ENCODE data around the gene DPM2.

DPM2 gene

GRCh38 chr9:127903557-127904475 is 33.8 kb downstream of the DPM2 start:
- no peak overlapping the region for H3K4me3 ChIP-seq (replicated peaks in 1 of 2; ENCODE audit: low read depth in 2 of 2, low read length in 2 of 2)
- no peak for TF ChIP-seq CTCF (IDR thresholded peaks at IDR 0.05; ENCODE audit: low read depth, low read length)
- peak in 1 of 2 donors; percentile 48 for DNase-seq (ENCODE audit: low read depth in 2 of 2)

- peak within 1 kb of the TSS; percentile 92 to 94 for H3K4me3 ChIP-seq (replicated peaks in 1 of 2; ENCODE audit: low read depth in 2 of 2, low read length in 2 of 2)
- peak; percentile 63 to 88 for DNase-seq (ENCODE audit: low read depth in 2 of 2)
- no peak for TF ChIP-seq CTCF (IDR thresholded peaks at IDR 0.05; ENCODE audit: low read depth, low read length)
These were observed 38.3 kb downstream of the DPM2 start, which contains the start of gene ST6GALNAC6 for GRCh38 chr9:127899128-127899943. ST6GALNAC6 (minus strand) TSS chr9:127899603; CDS start chr9:127897981, 1,622 bp downstream.

- H3K4me3 ChIP-seq (replicated peaks in 1 of 2; ENCODE audit: low read depth in 2 of 2, low read length in 2 of 2): peak overlapping the region; percentile 92 to 94
- TF ChIP-seq CTCF (IDR thresholded peaks at IDR 0.05; ENCODE audit: low read depth, low read length): no peak
- peak; percentile 77 to 97 for DNase-seq (ENCODE audit: low read depth in 2 of 2)
These were observed 39.1 kb downstream of the DPM2 start for GRCh38 chr9:127898433-127899127.

GRCh38 chr9:127897193-127897692 is 40.4 kb downstream of the DPM2 start:
- peak overlapping the region; percentile 27 to 32 for H3K4me3 ChIP-seq (replicated peaks in 1 of 2; ENCODE audit: low read depth in 2 of 2, low read length in 2 of 2)
- no peak for TF ChIP-seq CTCF (IDR thresholded peaks at IDR 0.05; ENCODE audit: low read depth, low read length)
- DNase-seq (ENCODE audit: low read depth in 2 of 2): peak; percentile 70 to 95

- no peak for DNase-seq (ENCODE audit: low read depth in 2 of 2)
- H3K4me3 ChIP-seq (replicated peaks in 1 of 2; ENCODE audit: low read depth in 2 of 2, low read length in 2 of 2): peak overlapping the region in 1 of 2 donors; percentile 32
- no peak for TF ChIP-seq CTCF (IDR thresholded peaks at IDR 0.05; ENCODE audit: low read depth, low read length)
These were observed 41.1 kb downstream of the DPM2 start for GRCh38 chr9:127896395-127897192.
